ENCODE measurements around the gene PANX2.

The PANX2 gene

DNA sequence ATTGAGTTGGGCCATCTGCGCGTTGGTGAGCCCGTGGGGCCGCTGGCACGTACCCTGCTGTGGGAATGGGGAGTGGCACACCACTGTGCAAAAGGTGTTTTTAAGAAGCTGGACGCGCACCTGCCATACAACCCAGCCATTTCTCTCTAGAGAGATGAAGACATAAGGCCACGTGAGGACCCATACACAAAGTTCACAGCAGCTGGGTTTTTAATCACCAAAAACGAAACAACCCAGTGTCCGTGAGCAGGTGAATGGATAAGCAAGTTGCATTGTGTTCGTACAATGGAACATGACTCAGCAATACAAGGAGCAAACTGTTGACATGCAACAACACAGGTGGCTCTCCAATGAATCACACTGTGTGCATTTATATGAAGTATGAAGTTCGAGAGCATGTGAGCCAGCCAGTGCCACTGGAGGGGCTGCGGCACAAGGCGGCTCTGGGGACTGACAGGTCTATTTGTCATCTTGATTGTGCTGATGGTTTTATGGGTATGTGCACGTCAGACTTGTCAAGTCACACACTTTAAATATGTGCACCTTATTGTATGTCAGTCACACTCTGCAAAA, 30.6 kb upstream of the PANX2 start:
- H3K4me2 ChIP-seq (ENCODE audit: low read length, poor library complexity, severe bottlenecking): no peak overlapping the region
- no peak overlapping the region for H2AK5ac ChIP-seq (ENCODE audit: low read length, severe bottlenecking)
- H3K36me3 ChIP-seq (ENCODE audit: control insufficient read depth in 1 of 2, insufficient read depth in 2 of 2, low read depth in 1 of 2, low read length in 2 of 2): no peaks in the 10 kb centered on the region
- no peak overlapping the region for H2BK12ac ChIP-seq (ENCODE audit: low read length in 2 of 2)
- H3K4me1 ChIP-seq (ENCODE audit: control insufficient read depth, insufficient read depth, low read depth, low read length): peaks cover 8% of the 10 kb centered on the region
- no peak overlapping the region for H3K4ac ChIP-seq (ENCODE audit: low read depth in 1 of 2, low read length in 2 of 2)
- WGBS: 95% methylated on average over 14 of the region's 15 CpGs
- H3K79me1 ChIP-seq (replicated peaks; ENCODE audit: low read length, poor library complexity, severe bottlenecking): no peaks in the 10 kb centered on the region
- peaks cover 8 to 30% of the 10 kb centered on the region in 2 experiments for H3K27me3 ChIP-seq (ENCODE audit: control insufficient read depth in 1 of 2, insufficient read depth in 1 of 2, low read length in 2 of 2)
- H3K9ac ChIP-seq (ENCODE audit: low read length): no peak overlapping the region
- no peak overlapping the region for H3K23ac ChIP-seq (ENCODE audit: low read length in 2 of 2)
- H3K14ac ChIP-seq (ENCODE audit: low read length in 2 of 2): no peak overlapping the region
- no peak for DNase-seq
- H3K9me3 ChIP-seq (ENCODE audit: control insufficient read depth, low read length): no peaks in the 10 kb centered on the region
- no peak overlapping the region for H2BK5ac ChIP-seq (ENCODE audit: low read depth, low read length, poor library complexity, severe bottlenecking)
- H3K27ac ChIP-seq (ENCODE audit: low read length, poor library complexity, severe bottlenecking): no peak overlapping the region
- no peak overlapping the region for H2BK120ac ChIP-seq (ENCODE audit: low read depth, low read length)
- no peak overlapping the region for H2AFZ ChIP-seq (ENCODE audit: low read depth, low read length)
- no peak overlapping the region for H3K4me3 ChIP-seq (ENCODE audit: insufficient read depth in 1 of 2, low read depth in 1 of 2, low read length in 2 of 2)
- no peak overlapping the region for H3K18ac ChIP-seq (ENCODE audit: low read depth in 1 of 2, low read length in 2 of 2)
- no peak overlapping the region for H4K8ac ChIP-seq (ENCODE audit: low read length)
- no peak overlapping the region for H4K91ac ChIP-seq (ENCODE audit: low read length)
- no peak overlapping the region for H2BK15ac ChIP-seq (ENCODE audit: low read depth, poor library complexity, severe bottlenecking)

DNA sequence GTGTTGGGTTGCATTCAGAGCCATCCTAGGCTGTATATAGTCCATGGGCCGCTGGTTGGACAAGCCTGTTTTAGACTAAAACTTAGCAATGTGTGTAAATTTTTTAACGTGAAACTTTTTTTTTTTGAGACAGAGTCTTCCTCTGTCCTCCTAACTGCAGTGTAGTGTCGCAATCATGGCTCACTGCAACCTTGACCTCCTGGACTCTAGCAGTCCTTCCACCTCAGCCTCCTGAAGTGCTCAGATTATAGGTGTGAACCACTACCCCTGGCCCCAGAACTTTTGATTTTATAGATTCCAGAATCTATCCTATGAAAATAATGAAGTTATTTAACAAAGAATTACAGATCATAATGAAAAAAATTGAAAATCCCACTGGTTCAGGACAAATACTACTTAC, 29.9 kb upstream of the PANX2 start:
- H3K4me1 ChIP-seq (ENCODE audit: control insufficient read depth, insufficient read depth, low read depth, low read length): peaks cover 8% of the 10 kb centered on the region
- DNase-seq: peak; percentile 18
- H3K79me1 ChIP-seq (replicated peaks; ENCODE audit: low read length, poor library complexity, severe bottlenecking): no peaks in the 10 kb centered on the region
- H3K14ac ChIP-seq (ENCODE audit: low read length in 2 of 2): no peak overlapping the region
- no peak overlapping the region for H2BK15ac ChIP-seq (ENCODE audit: low read depth, poor library complexity, severe bottlenecking)
- H2BK120ac ChIP-seq (ENCODE audit: low read depth, low read length): no peak overlapping the region
- H2BK12ac ChIP-seq (ENCODE audit: low read length in 2 of 2): no peak overlapping the region
- H4K8ac ChIP-seq (ENCODE audit: low read length): no peak overlapping the region
- peaks cover 9 to 36% of the 10 kb centered on the region in 2 experiments for H3K27me3 ChIP-seq (ENCODE audit: control insufficient read depth in 1 of 2, insufficient read depth in 1 of 2, low read length in 2 of 2)
- H4K91ac ChIP-seq (ENCODE audit: low read length): no peak overlapping the region
- no peak overlapping the region for H3K4me3 ChIP-seq (ENCODE audit: insufficient read depth in 1 of 2, low read depth in 1 of 2, low read length in 2 of 2)
- no peak overlapping the region for H3K18ac ChIP-seq (ENCODE audit: low read depth in 1 of 2, low read length in 2 of 2)
- H3K27ac ChIP-seq (ENCODE audit: low read length, poor library complexity, severe bottlenecking): no peak overlapping the region
- no peak overlapping the region for H2AFZ ChIP-seq (ENCODE audit: low read depth, low read length)
- WGBS: 83% methylated on average over 3 of the region's 3 CpGs
- H3K23ac ChIP-seq (ENCODE audit: low read length in 2 of 2): no peak overlapping the region
- no peak overlapping the region for H2BK5ac ChIP-seq (ENCODE audit: low read depth, low read length, poor library complexity, severe bottlenecking)
- H3K9me3 ChIP-seq (ENCODE audit: control insufficient read depth, low read length): no peaks in the 10 kb centered on the region
- no peak overlapping the region for H3K9ac ChIP-seq (ENCODE audit: low read length)
- no peak overlapping the region for H3K4me2 ChIP-seq (ENCODE audit: low read length, poor library complexity, severe bottlenecking)
- no peak overlapping the region for H3K4ac ChIP-seq (ENCODE audit: low read depth in 1 of 2, low read length in 2 of 2)
- no peaks in the 10 kb centered on the region for H3K36me3 ChIP-seq (ENCODE audit: control insufficient read depth in 1 of 2, insufficient read depth in 2 of 2, low read depth in 1 of 2, low read length in 2 of 2)
- H2AK5ac ChIP-seq (ENCODE audit: low read length, severe bottlenecking): no peak overlapping the region

DNA sequence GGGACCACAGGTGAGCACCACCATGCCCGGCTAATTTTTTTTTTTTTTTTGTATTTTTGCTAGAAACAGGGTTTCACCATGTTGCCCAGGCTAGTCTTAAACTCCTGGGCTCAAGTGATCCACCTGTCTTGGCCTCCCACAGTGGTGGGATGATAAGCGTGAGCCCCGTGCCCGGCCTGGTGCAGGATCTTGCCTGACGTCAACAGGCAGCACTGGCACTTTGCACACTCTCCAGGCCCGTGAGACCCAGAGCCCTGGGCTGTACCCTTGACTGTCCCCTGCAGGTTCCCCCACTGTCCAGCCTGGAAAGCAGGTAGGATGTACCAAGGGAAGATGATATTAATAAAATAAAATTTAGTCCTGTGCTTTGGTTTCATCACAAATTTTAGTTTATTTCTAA, 29.1 kb upstream of the PANX2 start:
- Histone ChIP-seq H3K4me3 (ENCODE audit: insufficient read depth in 1 of 2, low read depth in 1 of 2, low read length in 2 of 2) (no peak overlapping the region), H2BK12ac (ENCODE audit: low read length in 2 of 2) (no peak overlapping the region), H3K36me3 (ENCODE audit: control insufficient read depth in 1 of 2, insufficient read depth in 2 of 2, low read depth in 1 of 2, low read length in 2 of 2) (no peaks in the 10 kb centered on the region), H3K4me2 (ENCODE audit: low read length, poor library complexity, severe bottlenecking) (no peak overlapping the region), H3K4me1 (ENCODE audit: control insufficient read depth, insufficient read depth, low read depth, low read length) (peaks cover 7% of the 10 kb centered on the region), H4K91ac (ENCODE audit: low read length) (no peak overlapping the region), H2BK5ac (ENCODE audit: low read depth, low read length, poor library complexity, severe bottlenecking) (no peak overlapping the region), H3K9me3 (ENCODE audit: control insufficient read depth, low read length) (no peaks in the 10 kb centered on the region), H2BK120ac (ENCODE audit: low read depth, low read length) (no peak overlapping the region), H3K23ac (ENCODE audit: low read length in 2 of 2) (no peak overlapping the region), H3K4ac (ENCODE audit: low read depth in 1 of 2, low read length in 2 of 2) (no peak overlapping the region), H2AK5ac (ENCODE audit: low read length, severe bottlenecking) (no peak overlapping the region), H4K8ac (ENCODE audit: low read length) (peak overlapping the region; percentile 12), H3K14ac (ENCODE audit: low read length in 2 of 2) (no peak overlapping the region), H2BK15ac (ENCODE audit: low read depth, poor library complexity, severe bottlenecking) (no peak overlapping the region), H3K18ac (ENCODE audit: low read depth in 1 of 2, low read length in 2 of 2) (peak overlapping the region in 1 of 2 experiments; percentile 9), H3K27me3 (ENCODE audit: control insufficient read depth in 1 of 2, insufficient read depth in 1 of 2, low read length in 2 of 2) (peaks cover 11 to 44% of the 10 kb centered on the region in 2 experiments), H2AFZ (ENCODE audit: low read depth, low read length) (no peak overlapping the region), H3K27ac (ENCODE audit: low read length, poor library complexity, severe bottlenecking) (no peak overlapping the region), H3K79me1 (replicated peaks; ENCODE audit: low read length, poor library complexity, severe bottlenecking) (no peaks in the 10 kb centered on the region), H3K9ac (ENCODE audit: low read length) (no peak overlapping the region)
- DNase-seq: no peak
- 93% methylated on average over 5 of the region's 6 CpGs for WGBS

DNA sequence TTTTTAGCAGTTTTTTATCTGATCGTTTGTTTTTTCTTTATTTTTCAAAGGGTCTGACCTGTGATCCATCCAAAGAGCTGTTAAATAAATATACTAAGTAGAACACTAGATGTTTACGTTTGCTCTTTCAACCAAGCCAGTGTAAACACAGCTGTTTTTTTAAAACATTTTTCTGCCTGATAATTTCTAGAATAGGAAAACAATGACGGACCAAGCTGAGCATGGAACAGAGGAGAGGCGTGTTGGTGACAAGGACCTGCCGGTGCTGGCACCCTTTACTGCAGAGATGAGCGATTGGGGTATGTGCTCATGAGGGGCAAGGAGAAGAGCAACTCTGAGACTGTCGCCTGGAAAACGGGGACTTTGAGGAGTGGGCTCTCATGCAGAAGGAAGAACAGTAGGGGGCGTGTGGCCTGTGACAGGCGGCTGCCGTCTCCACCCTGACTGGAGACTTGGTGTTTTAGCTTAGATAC, 28.6 kb upstream of the PANX2 start:
- no peak overlapping the region for H3K4me2 ChIP-seq (ENCODE audit: low read length, poor library complexity, severe bottlenecking)
- no peak overlapping the region for H3K4me3 ChIP-seq (ENCODE audit: insufficient read depth in 1 of 2, low read depth in 1 of 2, low read length in 2 of 2)
- H4K8ac ChIP-seq (ENCODE audit: low read length): no peak overlapping the region
- H3K36me3 ChIP-seq (ENCODE audit: control insufficient read depth in 1 of 2, insufficient read depth in 2 of 2, low read depth in 1 of 2, low read length in 2 of 2): no peaks in the 10 kb centered on the region
- no peak overlapping the region for H3K23ac ChIP-seq (ENCODE audit: low read length in 2 of 2)
- H3K9me3 ChIP-seq (ENCODE audit: control insufficient read depth, low read length): no peaks in the 10 kb centered on the region
- H3K4ac ChIP-seq (ENCODE audit: low read depth in 1 of 2, low read length in 2 of 2): no peak overlapping the region
- peaks cover 11 to 46% of the 10 kb centered on the region in 2 experiments for H3K27me3 ChIP-seq (ENCODE audit: control insufficient read depth in 1 of 2, insufficient read depth in 1 of 2, low read length in 2 of 2)
- H2BK120ac ChIP-seq (ENCODE audit: low read depth, low read length): no peak overlapping the region
- H3K18ac ChIP-seq (ENCODE audit: low read depth in 1 of 2, low read length in 2 of 2): no peak overlapping the region
- no peak overlapping the region for H3K27ac ChIP-seq (ENCODE audit: low read length, poor library complexity, severe bottlenecking)
- H2BK12ac ChIP-seq (ENCODE audit: low read length in 2 of 2): no peak overlapping the region
- WGBS: 27% methylated on average over 9 of the region's 11 CpGs
- DNase-seq: peak; percentile 44
- no peak overlapping the region for H2BK15ac ChIP-seq (ENCODE audit: low read depth, poor library complexity, severe bottlenecking)
- H3K79me1 ChIP-seq (replicated peaks; ENCODE audit: low read length, poor library complexity, severe bottlenecking): no peaks in the 10 kb centered on the region
- H4K91ac ChIP-seq (ENCODE audit: low read length): no peak overlapping the region
- H2AK5ac ChIP-seq (ENCODE audit: low read length, severe bottlenecking): no peak overlapping the region
- H3K9ac ChIP-seq (ENCODE audit: low read length): no peak overlapping the region
- no peak overlapping the region for H3K14ac ChIP-seq (ENCODE audit: low read length in 2 of 2)
- H2AFZ ChIP-seq (ENCODE audit: low read depth, low read length): no peak overlapping the region
- peaks cover 6% of the 10 kb centered on the region for H3K4me1 ChIP-seq (ENCODE audit: control insufficient read depth, insufficient read depth, low read depth, low read length)
- no peak overlapping the region for H2BK5ac ChIP-seq (ENCODE audit: low read depth, low read length, poor library complexity, severe bottlenecking)
